Stimulated activated CD8-positive, alpha-beta memory T cell treated with anti-CD3 and anti-CD28 coated beads, Interleukin-15, amount 100 ng/mL, for 48 hours (primary cell): ENCODE measurements around the gene SEMA3C.
"Not testable (repeated sequence)": the region's sequence is repeated elsewhere in the genome, so short reads cannot be mapped to it uniquely, and the experiment has no call there.

Experiments used
- DNase-seq, 2 donors: peaks; one replicate each; pipeline ENCODE4 v3.0.0-alpha.2; 2020; ENCODE audit warnings: low read depth in 2 of 2

SEMA3C gene

DNA sequence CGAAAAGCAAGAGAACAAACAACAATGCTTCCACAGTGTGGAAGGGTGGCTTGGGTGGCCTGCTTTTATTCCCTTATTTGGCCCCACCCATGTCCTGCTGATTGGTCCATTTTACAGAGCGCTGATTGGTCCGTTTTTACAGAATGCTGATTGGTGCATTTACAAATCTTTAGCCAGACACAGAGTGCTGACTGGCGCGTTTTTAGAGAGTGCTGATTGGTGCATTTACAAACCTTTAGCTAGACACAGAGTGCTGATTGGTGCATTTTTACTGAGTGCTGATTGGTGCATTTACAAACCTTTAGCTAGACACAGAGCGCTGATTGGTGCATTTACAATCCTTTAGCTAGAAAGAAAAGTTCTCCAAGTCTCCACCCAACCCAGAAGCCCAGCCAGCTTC is 8.1 kb upstream of the SEMA3C start:
- not testable (repeated sequence) for DNase-seq

- no peak for DNase-seq
Measured at GRCh38 chr7:80924090-80924489, 5.2 kb upstream of the SEMA3C start.

GRCh38 chr7:80923211-80923612 is 4.4 kb upstream of the SEMA3C start:
- DNase-seq: no peak

GRCh38 chr7:80922253-80923049 is 3.6 kb upstream of the SEMA3C start:
- no peak for DNase-seq

DNA sequence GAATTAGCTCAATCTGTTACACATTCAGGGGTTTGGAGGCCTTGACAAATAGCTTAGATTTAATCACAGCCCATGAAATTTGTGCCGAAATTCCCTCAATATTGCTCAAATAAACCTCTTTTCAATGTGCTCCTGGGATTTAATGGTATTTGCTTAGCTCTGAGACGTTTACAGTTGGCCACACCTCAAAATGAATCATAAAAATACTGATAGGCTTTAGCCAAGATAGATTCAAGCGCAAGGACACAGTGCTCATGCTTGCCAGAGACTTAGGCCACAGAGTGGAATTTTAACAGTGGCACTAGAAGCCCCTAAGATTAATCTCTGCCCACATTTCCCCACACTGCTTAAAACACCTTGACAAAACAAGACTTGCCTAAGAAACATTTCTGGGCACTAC is 2.3 kb upstream of the SEMA3C start:
- DNase-seq: no peak

DNA sequence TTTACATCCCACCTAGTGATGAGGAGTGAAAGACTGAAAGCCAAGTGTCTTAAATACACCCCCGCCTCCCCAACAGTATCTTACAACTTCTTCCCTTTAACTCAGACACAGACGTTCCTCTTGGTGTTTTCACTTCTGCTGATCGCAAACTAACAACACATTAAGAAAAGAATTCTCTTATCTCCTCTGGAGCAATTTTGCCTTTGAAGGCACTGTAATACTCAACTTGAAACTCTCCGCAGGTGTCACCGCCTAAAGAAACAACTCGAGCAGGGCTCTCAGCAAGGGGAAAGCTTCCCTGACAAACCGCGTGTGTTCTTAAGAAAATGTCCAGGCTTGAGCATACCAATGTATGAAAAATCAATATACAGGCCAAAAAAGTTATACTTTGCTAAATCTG is 452 bp downstream of the SEMA3C start:
- DNase-seq: no peak

DNA sequence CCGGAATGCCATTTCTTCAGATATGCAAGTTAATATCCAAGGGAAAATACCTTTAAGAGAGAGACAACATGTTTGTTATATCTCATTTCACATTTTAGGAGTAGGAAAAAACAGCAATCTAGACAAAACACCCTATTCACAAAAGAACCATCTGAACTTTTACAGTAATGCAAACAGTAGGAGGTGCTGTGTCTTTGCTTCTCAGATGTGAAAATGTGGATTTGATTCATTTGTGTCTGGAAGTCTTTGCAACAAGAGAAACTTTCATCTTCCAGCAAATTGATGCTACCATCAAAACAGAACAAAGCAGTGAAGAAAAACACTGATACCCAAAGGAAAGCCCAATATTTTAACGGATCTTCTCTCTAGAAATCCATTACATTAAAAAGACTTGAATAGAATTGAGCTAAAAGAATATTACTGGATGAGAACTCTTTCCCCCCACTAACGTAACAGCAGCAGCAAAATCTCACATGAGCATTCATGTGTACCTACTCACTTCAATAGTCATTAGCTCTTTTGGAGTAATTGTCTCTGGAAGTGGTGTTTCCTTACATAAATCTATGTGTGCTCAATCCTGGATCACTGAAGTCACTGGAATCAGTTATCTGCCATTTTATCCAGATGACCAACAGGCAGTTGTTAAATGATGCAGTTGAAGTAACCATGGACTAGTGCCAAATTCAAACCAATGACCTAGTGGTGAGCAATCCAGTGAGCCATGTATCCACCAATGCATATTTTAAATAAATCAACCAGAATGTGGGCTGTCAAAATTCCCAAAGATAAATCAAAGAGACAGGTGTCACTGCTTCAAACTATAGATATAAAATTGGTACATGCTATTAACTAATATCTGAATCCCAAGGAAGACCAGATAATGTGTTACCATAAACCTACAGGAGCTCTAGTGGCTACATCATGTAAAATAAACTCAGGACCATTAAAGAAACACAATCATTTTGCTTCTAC is 1.8 kb downstream of the SEMA3C start:
- DNase-seq: no peak

DNA sequence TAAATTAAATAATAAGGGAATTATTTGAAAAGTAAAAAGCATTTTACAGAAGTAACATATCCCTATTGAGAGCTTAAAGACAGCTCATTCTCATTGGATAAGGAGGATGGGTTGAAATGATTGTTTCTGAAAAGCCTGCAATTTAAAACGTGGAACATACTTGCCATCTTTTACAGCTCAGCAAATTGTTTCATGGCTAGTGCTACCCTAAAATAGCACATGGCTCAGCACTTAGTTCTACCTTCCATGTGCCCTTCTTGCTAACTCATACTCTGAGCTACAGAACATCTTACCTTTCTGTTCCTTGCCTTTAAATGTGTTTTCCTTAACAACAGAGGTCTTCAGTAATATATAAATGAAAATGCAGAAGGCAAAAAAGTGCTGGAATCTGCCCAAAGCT is 8.6 kb downstream of the SEMA3C start:
- DNase-seq: no peak

GRCh38 chr7:80908360-80908797 is 10.5 kb downstream of the SEMA3C start:
- no peak for DNase-seq

DNA sequence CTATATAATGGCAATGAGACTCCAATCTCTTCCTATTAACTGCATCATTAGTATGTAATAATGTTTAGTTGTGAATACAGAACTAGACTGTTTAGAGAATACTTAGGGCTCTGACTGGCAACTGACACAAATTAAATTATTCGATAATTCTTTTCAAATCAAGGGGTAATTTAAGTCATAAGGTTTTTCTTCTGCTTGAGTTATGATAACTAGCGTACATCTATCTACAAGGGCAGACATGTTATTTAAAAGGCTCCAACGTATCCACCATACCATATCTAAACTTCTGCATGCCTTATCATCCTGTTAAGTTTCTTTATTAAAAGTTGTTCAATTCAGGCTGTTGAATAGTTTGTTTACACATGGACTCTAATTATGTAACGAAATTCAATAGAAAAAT is 11.2 kb downstream of the SEMA3C start:
- DNase-seq: no peak

GRCh38 chr7:80907141-80907601 is 11.7 kb downstream of the SEMA3C start:
- DNase-seq: no peak

- no peak for DNase-seq
Measured at GRCh38 chr7:80905334-80905733, 13.5 kb downstream of the SEMA3C start.

GRCh38 chr7:80902716-80903308 is 16.0 kb downstream of the SEMA3C start:
- no peak for DNase-seq

- DNase-seq: no peak
Measured at GRCh38 chr7:80902019-80902418, 16.8 kb downstream of the SEMA3C start.

GRCh38 chr7:80900583-80901576 is 18.0 kb downstream of the SEMA3C start:
- DNase-seq: no peak

GRCh38 chr7:80896906-80897598 is 21.8 kb downstream of the SEMA3C start:
- DNase-seq: no peak

GRCh38 chr7:80895056-80895455 is 23.8 kb downstream of the SEMA3C start:
- no peak for DNase-seq

GRCh38 chr7:80891259-80891544 is 27.6 kb downstream of the SEMA3C start:
- no peak for DNase-seq

DNA sequence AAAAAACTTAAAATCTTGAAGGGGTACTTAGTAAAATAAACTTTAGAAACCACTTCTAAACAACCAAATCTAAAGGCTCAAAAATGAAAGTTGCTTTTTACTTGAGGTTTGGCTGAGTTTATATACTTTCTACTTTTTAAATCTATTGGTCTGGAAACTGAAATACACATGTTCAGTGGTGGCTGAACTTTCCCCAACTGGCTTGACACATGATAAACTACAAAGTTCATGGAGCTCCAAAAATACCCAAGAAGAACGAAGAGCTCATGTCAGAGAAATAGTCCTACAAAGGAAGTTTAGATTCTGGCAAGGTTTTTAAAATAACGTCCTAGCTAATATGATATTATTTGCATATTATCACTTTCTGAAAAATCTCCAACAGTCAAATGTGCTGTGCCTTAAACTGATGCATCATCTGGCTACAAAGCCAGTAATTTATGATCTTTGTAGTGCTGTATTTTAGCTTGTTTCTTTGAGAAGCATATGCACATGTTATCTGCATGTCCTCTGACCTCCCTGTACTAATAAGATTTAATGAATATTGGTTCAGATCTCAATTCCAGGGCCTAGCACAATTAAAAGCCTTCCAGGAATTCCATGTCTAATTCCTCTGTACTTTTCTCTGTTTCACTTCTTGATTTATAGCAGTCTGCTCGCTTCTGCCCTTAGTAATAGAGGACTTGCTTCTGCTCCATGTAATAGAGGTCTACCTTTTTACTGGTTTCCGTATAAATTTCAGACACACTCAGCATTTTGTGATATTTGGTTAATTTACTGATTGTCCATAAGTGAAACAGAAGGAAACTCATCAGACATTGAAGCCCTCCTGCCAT is 28.2 kb downstream of the SEMA3C start:
- DNase-seq: no peak

- DNase-seq: no peak
Measured at GRCh38 chr7:80889525-80889924, 29.3 kb downstream of the SEMA3C start.
